Duodenal mucosa (tissue), 2 donors: Measurements from ENCODE around the gene ZSWIM6.
A peak's percentile ranks its signal among the peaks of the same experiment; 100 is the strongest.

Source experiments
- H3K27ac ChIP-seq: one replicate; pipeline ENCODE4 v1.7.0; 2013; ENCODE audit warnings: low read depth, low read length
- H3K27me3 ChIP-seq, 2 donors: one replicate each; pipeline ENCODE4 v1.7.0; 2013; ENCODE audit warnings: low read length in 2 of 2, control low read depth in 1 of 2; ENCODE audit not compliant: insufficient read depth in 2 of 2, control insufficient read depth in 1 of 2
- H3K36me3 ChIP-seq, 2 donors: one replicate each; pipeline ENCODE4 v1.7.0; 2013; ENCODE audit warnings: low read length in 2 of 2, control low read depth in 1 of 2; ENCODE audit not compliant: insufficient read depth in 2 of 2, control insufficient read depth in 1 of 2
- H3K4me1 ChIP-seq, 2 donors: one replicate each; pipeline ENCODE4 v1.7.0; 2013; ENCODE audit warnings: low read length in 2 of 2, control low read depth in 1 of 2; ENCODE audit not compliant: insufficient read depth in 2 of 2, control insufficient read depth in 1 of 2
- H3K4me3 ChIP-seq, 2 donors: one replicate each; pipeline ENCODE4 v1.7.0; 2013; ENCODE audit warnings: low read length in 2 of 2, low read depth in 1 of 2
- H3K9ac ChIP-seq, 2 donors: one replicate each; pipeline ENCODE4 v1.7.0; 2013; ENCODE audit warnings: low read length in 2 of 2, low read depth in 1 of 2
- H3K9me3 ChIP-seq, 2 donors: one replicate each; pipeline ENCODE4 v1.7.0; 2013; ENCODE audit warnings: low read length in 2 of 2, control low read depth in 1 of 2; ENCODE audit not compliant: control insufficient read depth in 1 of 2

Gene ZSWIM6

DNA sequence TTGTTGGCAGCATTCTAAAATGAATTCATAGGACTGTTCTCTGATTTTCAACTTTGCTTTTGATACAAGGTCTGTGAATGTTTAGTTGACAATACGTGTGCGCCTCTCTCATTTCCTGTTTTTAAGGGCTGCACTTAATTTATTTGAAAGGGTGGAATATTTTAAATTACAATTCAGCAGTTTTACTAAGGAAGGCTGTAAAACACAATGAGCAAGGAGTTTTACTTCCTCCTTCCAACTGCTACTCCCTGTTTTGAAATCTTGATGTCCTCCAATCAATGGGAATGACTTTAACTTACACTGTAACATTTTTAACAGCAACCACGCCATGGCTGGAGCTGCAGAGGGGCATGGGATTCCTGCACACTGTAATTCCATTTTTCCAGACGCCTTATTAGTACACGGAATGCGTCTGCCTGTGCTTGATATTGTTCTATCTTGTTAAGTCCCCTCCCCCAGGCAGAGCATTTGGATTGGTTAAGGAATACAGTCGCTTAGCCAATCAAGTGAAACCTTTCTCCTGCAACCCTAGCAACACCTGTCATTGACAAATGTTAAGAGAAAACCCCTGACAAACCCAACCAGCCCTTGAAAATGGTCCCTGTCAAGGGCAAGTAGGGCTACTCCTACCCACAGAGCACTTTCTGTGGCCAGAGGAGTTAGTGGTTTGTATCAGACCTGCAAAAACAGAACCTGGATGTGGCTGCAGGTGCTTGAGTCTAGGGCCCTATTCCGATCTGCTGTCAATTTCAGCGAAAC lies 12.5 kb upstream of the ZSWIM6 start:
- no peaks in the 10 kb centered on the region for H3K9me3 ChIP-seq
- peaks cover 37 to 46% of the 10 kb centered on the region in 2 donors for H3K4me1 ChIP-seq
- H3K27ac ChIP-seq = no peak overlapping the region
- no peaks in the 10 kb centered on the region for H3K36me3 ChIP-seq
- H3K27me3 ChIP-seq = no peaks in the 10 kb centered on the region
- H3K9ac ChIP-seq = no peak overlapping the region
- peak overlapping the region; percentile 50 to 53 for H3K4me3 ChIP-seq

DNA sequence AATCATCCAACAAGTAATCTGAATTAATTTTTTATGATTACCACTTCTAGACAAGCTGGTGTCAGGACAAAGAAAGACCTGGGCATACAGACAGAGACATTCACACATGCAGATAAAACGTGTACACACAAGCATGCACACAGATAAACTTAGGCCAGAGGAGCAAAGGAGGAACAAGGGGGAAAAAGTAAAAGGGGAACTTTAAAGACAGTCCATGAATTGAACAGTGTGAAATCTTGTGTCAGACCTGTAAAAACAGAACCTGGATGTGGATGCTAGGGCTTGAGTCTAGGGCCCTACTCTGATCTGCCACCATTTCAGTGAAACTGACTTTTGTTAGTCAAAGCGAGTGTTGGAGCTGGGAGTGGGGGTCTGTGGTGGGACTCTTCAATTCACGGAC lies 11.2 kb upstream of the ZSWIM6 start:
- H3K27me3 ChIP-seq = no peaks in the 10 kb centered on the region
- H3K36me3 ChIP-seq = no peaks in the 10 kb centered on the region
- peaks cover 37 to 46% of the 10 kb centered on the region in 2 donors for H3K4me1 ChIP-seq
- H3K9me3 ChIP-seq = no peaks in the 10 kb centered on the region
- H3K9ac ChIP-seq = no peak overlapping the region
- H3K27ac ChIP-seq = no peak overlapping the region
- no peak overlapping the region for H3K4me3 ChIP-seq

DNA sequence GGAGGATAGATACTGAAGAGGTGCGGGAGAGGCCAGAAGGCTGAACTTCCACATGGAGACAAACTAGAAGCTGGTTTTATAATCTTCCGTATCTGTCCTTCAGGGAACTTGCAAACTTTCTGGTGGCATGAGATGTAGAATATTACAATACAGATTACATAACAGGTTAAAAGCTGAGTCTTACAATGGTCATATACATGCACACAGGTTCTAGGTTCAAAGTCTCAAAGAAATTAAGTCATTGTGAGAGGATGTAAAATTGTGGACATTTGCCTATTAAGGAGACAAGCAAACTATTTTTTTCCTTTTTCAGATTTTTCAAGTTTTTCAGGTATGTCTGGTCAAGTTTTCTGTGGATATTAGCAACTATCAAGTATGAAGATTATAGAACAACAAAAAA lies 10.4 kb upstream of the ZSWIM6 start:
- Histone ChIP-seq H3K4me3 (no peak overlapping the region), H3K27ac (no peak overlapping the region), H3K36me3 (no peaks in the 10 kb centered on the region), H3K27me3 (no peaks in the 10 kb centered on the region), H3K9ac (no peak overlapping the region), H3K9me3 (no peaks in the 10 kb centered on the region), H3K4me1 (peaks cover 37 to 46% of the 10 kb centered on the region in 2 donors)

DNA sequence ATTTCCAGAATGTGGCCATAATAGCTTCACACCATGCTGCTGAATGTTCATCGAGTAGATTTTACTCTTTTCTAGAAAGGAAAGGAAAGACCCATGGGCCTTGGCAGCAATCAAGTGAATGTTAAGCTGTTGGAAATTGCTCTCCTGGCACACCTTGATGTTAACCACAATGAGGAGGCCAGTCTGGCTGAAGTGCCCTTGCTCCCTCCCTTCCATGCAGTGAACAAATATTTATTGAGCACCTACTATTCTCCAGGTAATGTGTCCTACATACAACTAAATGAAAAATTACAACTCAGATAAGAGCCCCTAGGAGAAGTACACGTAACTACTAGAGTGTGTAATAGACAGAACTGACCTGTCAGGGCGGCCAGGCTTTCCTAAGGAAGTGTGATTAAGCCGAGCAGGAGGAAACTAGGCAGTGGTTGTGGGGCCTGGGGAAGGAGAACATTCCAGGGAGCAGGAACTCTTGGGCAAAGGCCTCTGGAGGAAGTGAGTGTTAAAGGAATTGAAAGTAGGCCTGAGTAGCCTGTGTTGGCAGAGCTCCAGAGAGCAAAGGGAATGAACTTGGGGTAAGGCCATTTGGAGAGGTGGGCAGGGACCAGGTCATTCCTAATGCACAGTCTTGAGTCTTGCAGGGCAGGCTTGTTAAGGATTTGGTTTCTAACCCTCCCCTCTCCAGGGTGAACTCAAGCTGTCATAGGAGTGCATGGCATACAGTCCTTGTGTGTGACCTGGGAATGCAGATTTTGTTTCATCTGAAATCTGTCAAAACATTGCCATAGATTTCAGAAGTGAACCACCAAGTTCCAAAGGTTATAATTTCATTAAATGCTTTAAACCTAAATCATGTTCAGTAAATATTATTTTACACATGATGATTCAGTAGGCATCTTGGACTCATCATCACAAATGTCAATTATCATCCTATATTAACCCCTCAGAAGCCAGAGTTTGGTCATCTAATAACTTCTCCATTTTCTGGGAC lies 9.0 kb upstream of the ZSWIM6 start:
- Histone ChIP-seq H3K4me1 (peaks cover 39 to 49% of the 10 kb centered on the region in 2 donors), H3K27me3 (peaks cover 0 to 3% of the 10 kb centered on the region in 2 donors), H3K4me3 (no peak overlapping the region), H3K36me3 (no peaks in the 10 kb centered on the region), H3K9ac (no peak overlapping the region), H3K9me3 (no peaks in the 10 kb centered on the region), H3K27ac (no peak overlapping the region)

DNA sequence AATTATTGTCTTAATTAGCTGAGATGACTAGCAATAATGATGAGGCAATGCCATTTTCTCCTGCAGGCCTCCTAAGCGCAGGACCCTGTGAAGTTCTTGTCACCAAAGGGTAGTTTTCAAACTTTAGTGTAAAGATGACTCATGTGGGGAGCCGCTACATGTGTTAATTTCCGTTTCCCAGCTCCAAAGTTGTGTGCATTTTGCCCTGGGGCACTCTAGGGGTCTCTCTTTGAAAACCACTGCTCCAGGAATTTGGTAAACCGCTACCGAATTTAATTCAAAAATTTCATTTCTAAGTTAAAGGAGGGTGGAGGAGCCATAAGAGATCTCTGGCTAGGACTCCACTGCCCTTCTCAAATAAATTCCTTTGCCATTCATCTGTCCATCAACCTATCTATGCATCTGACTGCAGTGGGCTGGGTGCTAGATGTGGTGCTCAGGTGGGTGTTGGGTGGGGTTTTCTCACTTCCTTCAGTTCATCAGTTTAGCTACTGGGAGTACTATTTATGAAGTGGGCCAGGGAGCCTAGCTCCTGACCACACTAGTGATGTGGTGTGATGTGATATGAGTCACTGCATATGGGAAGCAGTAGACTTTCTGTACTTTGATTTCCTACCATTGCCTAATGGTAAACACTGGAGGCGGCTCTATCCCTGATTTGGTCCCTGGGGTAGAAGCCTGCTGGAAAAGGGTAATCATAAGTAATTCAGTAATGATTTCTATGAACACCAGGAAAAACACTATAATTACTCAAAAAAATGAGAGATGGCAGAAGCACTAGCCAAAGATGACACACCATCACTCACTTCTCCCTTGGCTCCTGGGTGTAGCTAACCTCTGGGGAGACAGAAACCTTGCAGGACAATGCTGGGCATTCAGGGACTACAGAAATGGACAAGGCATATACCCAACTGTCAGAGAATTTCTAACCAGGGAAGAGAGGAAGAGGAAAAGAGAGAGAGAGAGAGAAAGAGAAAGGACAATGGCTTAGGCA lies 4.0 kb upstream of the ZSWIM6 start:
- Histone ChIP-seq H3K4me3 (no peak overlapping the region), H3K4me1 (peaks cover 25 to 27% of the 10 kb centered on the region in 2 donors), H3K36me3 (no peaks in the 10 kb centered on the region), H3K9me3 (no peaks in the 10 kb centered on the region), H3K9ac (no peak overlapping the region), H3K27ac (no peak overlapping the region), H3K27me3 (peaks cover 0 to 3% of the 10 kb centered on the region in 2 donors)

DNA sequence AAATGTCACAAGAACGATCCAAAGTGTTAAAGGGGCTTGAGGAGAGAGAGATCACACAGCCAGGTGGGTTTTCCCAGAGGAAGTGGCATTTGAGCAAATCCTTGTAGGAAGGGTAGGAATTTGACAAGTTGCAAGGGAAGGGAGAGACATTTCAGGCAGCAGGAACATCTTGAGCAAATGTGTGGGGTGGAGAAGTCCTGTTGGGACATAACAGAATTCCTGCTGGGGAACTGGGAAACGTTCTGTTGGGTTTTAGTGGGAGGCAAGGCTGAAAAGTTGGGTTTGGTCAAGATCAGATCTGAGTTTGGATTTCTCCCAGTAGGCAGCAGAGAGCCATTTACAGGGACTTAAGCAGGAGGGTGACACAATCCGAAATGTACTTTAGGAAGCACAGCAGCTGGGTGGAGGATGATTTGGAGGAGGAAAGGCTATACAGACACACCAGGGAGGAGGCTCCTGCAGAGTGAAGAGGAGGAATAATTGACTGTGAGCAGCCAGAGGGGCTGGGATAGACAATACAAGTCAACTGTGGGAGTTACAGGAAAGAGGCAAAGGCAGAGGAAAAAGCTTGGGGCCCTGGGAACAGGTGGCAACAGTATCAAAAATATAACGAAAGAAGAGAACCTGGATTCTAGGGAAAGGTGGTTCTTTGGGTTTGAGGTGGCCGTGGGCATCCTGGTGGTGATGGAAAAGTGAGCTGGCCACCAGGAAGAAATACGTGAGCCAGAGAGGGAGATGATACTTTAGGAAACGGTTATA lies 3.1 kb upstream of the ZSWIM6 start:
- Histone ChIP-seq H3K9me3 (no peaks in the 10 kb centered on the region), H3K27me3 (peaks cover 0 to 3% of the 10 kb centered on the region in 2 donors), H3K4me3 (peak overlapping the region in 1 of 2 donors; percentile 81), H3K9ac (peak overlapping the region in 1 of 2 donors; percentile 86), H3K36me3 (no peaks in the 10 kb centered on the region), H3K27ac (no peak overlapping the region), H3K4me1 (peaks cover 18 to 19% of the 10 kb centered on the region in 2 donors)

DNA sequence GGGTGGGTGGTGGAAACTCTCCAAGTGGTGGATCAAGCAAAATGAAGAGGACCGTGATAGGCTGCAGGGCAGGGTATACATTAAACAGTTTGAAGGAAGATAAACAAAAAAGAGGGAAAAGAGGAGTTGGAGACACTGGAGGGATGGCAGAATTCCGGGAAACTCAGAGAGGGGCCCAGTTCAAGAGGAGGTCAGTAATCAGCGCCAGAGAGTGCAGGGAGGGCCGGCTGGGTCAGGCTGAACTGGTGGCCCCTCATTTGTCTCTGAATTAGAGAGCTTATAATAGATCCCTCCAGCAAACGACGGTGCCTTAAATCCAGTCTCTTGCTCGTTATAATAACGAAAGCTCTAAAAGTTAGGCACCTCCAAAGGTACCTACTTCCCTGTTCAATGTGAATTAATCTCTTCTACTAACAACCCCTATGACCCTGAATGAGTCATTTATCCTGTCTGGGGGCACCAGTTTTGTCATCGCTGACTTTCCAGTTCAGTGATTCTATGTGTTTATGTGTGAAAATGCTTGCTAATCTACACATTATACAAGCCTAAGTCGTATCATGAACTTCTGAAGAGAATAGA lies 2.4 kb upstream of the ZSWIM6 start:
- H3K36me3 ChIP-seq = no peaks in the 10 kb centered on the region
- H3K9ac ChIP-seq = peak overlapping the region; percentile 49 to 86
- no peak overlapping the region for H3K27ac ChIP-seq

DNA sequence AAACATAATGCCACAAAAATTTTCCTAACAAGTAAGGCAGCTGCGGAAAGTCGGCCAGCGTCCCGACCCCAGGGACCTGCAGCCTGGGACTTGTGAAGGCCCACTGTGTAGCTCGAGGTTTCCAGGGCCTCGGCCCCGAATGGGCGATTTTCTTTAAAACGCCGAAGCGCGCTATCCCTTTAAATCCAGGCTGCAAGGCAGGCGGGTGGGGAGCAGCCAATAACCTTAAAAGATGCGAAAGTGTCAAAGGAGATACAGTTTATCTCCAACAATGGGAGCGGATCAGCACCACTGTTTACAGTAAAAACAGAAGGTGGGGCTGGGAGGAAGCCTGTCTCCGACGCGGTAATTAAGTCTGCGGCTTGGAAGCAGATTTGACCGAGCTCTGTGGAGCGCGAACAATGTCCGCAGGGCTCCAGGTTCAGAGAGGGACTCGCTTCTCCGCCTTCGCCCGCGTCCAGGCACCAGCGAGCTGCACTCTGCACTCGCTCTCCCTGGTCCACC lies 1.7 kb upstream of the ZSWIM6 start:
- H3K9me3 ChIP-seq = no peaks in the 10 kb centered on the region
- H3K27ac ChIP-seq = peak overlapping the region; percentile 97
- peak overlapping the region; percentile 49 to 86 for H3K9ac ChIP-seq
- peaks cover 31 to 32% of the 10 kb centered on the region in 2 donors for H3K4me1 ChIP-seq
- peaks cover 0 to 3% of the 10 kb centered on the region in 2 donors for H3K27me3 ChIP-seq
- H3K36me3 ChIP-seq = no peaks in the 10 kb centered on the region
- H3K4me3 ChIP-seq = peak overlapping the region; percentile 78 to 81

More for the DNA sequence above, 2.4 kb upstream of the ZSWIM6 start:
- peaks cover 0 to 3% of the 10 kb centered on the region in 2 donors for H3K27me3 ChIP-seq
- peaks cover 23 to 25% of the 10 kb centered on the region in 2 donors for H3K4me1 ChIP-seq
- no peaks in the 10 kb centered on the region for H3K9me3 ChIP-seq
- H3K4me3 ChIP-seq = peak overlapping the region; percentile 78 to 81
